Common myeloid progenitor, CD34-positive (primary cell): ENCODE data around the gene ANGPTL8.

Experiments used
- CTCF ChIA-PET: fragments of 350-600 bp; sonication (Branson Sonifier 250); formaldehyde crosslinking; loops from one replicate; lab custom pipeline; 2021; ENCODE audit warnings: antibody characterized with exemption; lab: Charles Lee
- POLR2A ChIA-PET: fragments of 350-600 bp; sonication (Branson Sonifier 250); formaldehyde crosslinking; loops from one replicate; lab custom pipeline; 2021; ENCODE audit warnings: antibody characterized with exemption; lab: Charles Lee
- DNase-seq, 3 donors: peaks; one replicate each; pipeline versions ENCODE4 v3.0.0 to v3.0.0-alpha.2; 2013
- H3K27ac ChIP-seq, 2 experiments: 1 replicate in 1 of 2; 2 replicates in 1 of 2; pipeline ENCODE4 v1.7.0; 2013; ENCODE audit warnings: inconsistent platforms in 2 of 2, low read length in 2 of 2, mild to moderate bottlenecking in 2 of 2, low read depth in 1 of 2, moderate library complexity in 1 of 2; ENCODE audit not compliant: severe bottlenecking in 2 of 2, insufficient read depth in 1 of 2, poor library complexity in 1 of 2
- H3K27me3 ChIP-seq, 5 experiments: replicated peaks in 2 of 5; 1 replicate in 3 of 5; 2 replicates in 2 of 5; pipeline versions ENCODE4 v1.6.1 to v1.7.0; 2013; ENCODE audit warnings: low read length in 4 of 5, mild to moderate bottlenecking in 2 of 5, moderate library complexity in 2 of 5, inconsistent platforms in 1 of 5; ENCODE audit not compliant: insufficient read depth in 5 of 5, control insufficient read depth in 4 of 5
- H3K36me3 ChIP-seq, 4 experiments: 1 replicate in 2 of 4; 2 replicates in 2 of 4; pipeline versions ENCODE4 v1.6.1 to v1.7.0; 2013; ENCODE audit warnings: low read length in 3 of 4, control low read depth in 1 of 4, mild to moderate bottlenecking in 1 of 4; ENCODE audit not compliant: control insufficient read depth in 4 of 4, insufficient read depth in 4 of 4
- H3K4me1 ChIP-seq, 4 experiments: 1 replicate in 3 of 4; 2 replicates in 1 of 4; pipeline versions ENCODE4 v1.6.1 to v1.7.1; 2013; ENCODE audit warnings: low read length in 3 of 4, mild to moderate bottlenecking in 3 of 4, control low read depth in 1 of 4, inconsistent platforms in 1 of 4, moderate library complexity in 1 of 4; ENCODE audit not compliant: control insufficient read depth in 4 of 4, insufficient read depth in 4 of 4; ENCODE audit errors: control extremely low read depth in 1 of 4
- H3K4me3 ChIP-seq, 7 experiments: 1 replicate in 4 of 7; 2 replicates in 3 of 7; pipeline versions ENCODE4 v1.5.1 to v1.7.0; 2013; ENCODE audit warnings: mild to moderate bottlenecking in 7 of 7, low read length in 6 of 7, moderate library complexity in 6 of 7, inconsistent platforms in 2 of 7, low read depth in 2 of 7, control low read depth in 1 of 7; ENCODE audit not compliant: insufficient read depth in 4 of 7, control insufficient read depth in 1 of 7; ENCODE audit errors: extremely low read depth in 1 of 7
- H3K9me3 ChIP-seq, 5 experiments: 1 replicate in 4 of 5; 2 replicates in 1 of 5; pipeline versions ENCODE4 v1.6.1 to v1.7.1; 2013; ENCODE audit warnings: low read length in 4 of 5, mild to moderate bottlenecking in 2 of 5, inconsistent platforms in 1 of 5, low read depth in 1 of 5, moderate library complexity in 1 of 5; ENCODE audit not compliant: control insufficient read depth in 4 of 5, insufficient read depth in 2 of 5; ENCODE audit errors: control extremely low read depth in 1 of 5
- WGBS: methylation state at CpG from one replicate; pipeline ENCODE4 v1.1.5; 2013; ENCODE audit not compliant: insufficient coverage; 5-methylcytosine and 5-hydroxymethylcytosine counted together

The ANGPTL8 gene

GRCh38 chr19:11265177-11265784, 25.9 kb downstream of the ANGPTL8 start:
- peaks cover 0 to 27% (median 20%) of the 10 kb centered on the region in 4 experiments for H3K4me1 ChIP-seq
- no peak for DNase-seq
- CTCF ChIA-PET = interaction anchor here (1.0 to 1.5 kb wide), 4 partner anchors 9 to 18 kb away, joined by 3 to 5 read pairs (median 4); no protein-coding TSS in a partner anchor
- H3K4me3 ChIP-seq = no peak overlapping the region
- no peaks in the 10 kb centered on the region for H3K9me3 ChIP-seq
- peaks cover 0 to 20% (median 17%) of the 10 kb centered on the region in 5 experiments for H3K27me3 ChIP-seq
- H3K36me3 ChIP-seq = no peaks in the 10 kb centered on the region
- WGBS = 97% methylated on average over 6 of the region's 6 CpGs
- POLR2A ChIA-PET = no interaction called here
- no peak overlapping the region for H3K27ac ChIP-seq

GRCh38 chr19:11265785-11266236, 26.4 kb downstream of the ANGPTL8 start:
- WGBS = 98% methylated on average over 7 of the region's 11 CpGs
- Histone ChIP-seq H3K27ac (no peak overlapping the region), H3K9me3 (no peaks in the 10 kb centered on the region), H3K36me3 (no peaks in the 10 kb centered on the region), H3K4me1 (peaks cover 0 to 27% (median 20%) of the 10 kb centered on the region in 4 experiments), H3K27me3 (peaks cover 0 to 20% (median 17%) of the 10 kb centered on the region in 5 experiments), H3K4me3 (no peak overlapping the region)
- ChIA-PET CTCF (interaction anchor here (1.0 to 1.5 kb wide), 3 partner anchors 10 to 16 kb away, joined by 3 to 5 read pairs (median 3); no protein-coding TSS in a partner anchor), POLR2A (no interaction called here)
- no peak for DNase-seq

- H3K9me3 ChIP-seq = no peaks in the 10 kb centered on the region
- ChIA-PET POLR2A (no interaction called here), CTCF (interaction anchor here (0.9 to 1.9 kb wide), 5 partner anchors 11 to 139 kb away, joined by 3 to 8 read pairs (median 4); no protein-coding TSS in a partner anchor)
- no peaks in the 10 kb centered on the region for H3K36me3 ChIP-seq
- WGBS = 95% methylated on average over 9 of the region's 10 CpGs
- H3K4me1 ChIP-seq = peaks cover 0 to 25% (median 17%) of the 10 kb centered on the region in 4 experiments
- no peak overlapping the region for H3K27ac ChIP-seq
- no peak overlapping the region for H3K4me3 ChIP-seq
- DNase-seq = no peak
- peaks cover 0 to 16% (median 6%) of the 10 kb centered on the region in 5 experiments for H3K27me3 ChIP-seq
Measured at GRCh38 chr19:11267316-11268085, 28.1 kb downstream of the ANGPTL8 start.

DNA sequence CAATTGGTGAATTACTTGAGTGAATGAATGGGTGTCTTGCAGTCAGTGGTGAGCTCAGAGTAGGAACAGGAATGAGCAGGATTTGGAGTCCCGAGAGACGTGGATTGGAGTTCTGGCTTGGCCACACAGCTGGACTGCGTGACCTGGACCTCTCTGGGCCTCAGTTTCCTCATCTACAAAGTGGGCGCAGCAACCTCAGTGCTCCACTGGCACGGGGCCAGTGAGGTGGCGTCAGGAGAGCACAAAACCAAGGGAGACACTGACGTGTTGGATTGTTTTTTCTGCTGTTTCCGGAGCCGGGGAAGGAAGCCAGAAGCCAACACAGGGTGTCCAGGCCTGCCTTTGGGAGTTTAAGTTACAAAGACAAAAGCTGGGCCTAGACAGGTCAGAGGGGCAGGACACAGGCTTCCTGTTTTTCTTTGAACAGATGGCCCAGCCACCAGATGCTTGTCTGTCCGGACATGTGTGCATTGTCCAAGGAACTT, 29.4 kb downstream of the ANGPTL8 start:
- DNase-seq = peak; percentile 51 to 93 (median 89)

GRCh38 chr19:11269408-11269807, 30.0 kb downstream of the ANGPTL8 start:
- CTCF ChIA-PET = interaction anchor here (0.8 kb wide), 1 partner anchor 23 kb away, joined by 3 read pairs; no protein-coding TSS in a partner anchor
- WGBS = 33% methylated on average over 1 of the region's 7 CpGs

More for the DNA sequence above, 29.4 kb downstream of the ANGPTL8 start:
- H3K4me3 ChIP-seq = peak overlapping the region in 1 of 7 experiments; percentile 43
- ChIA-PET POLR2A (interaction anchor here (0.8 kb wide), 1 partner anchor 43 kb away, joined by 3 read pairs; no protein-coding TSS in a partner anchor), CTCF (interaction anchor here (0.7 to 1.9 kb wide), 4 partner anchors 14 to 25 kb away, joined by 3 to 8 read pairs (median 4); no protein-coding TSS in a partner anchor)
- no peak overlapping the region for H3K27ac ChIP-seq
- WGBS = 36% methylated on average over 9 of the region's 10 CpGs
- peaks cover 0 to under 1% (median 0%) of the 10 kb centered on the region in 5 experiments for H3K9me3 ChIP-seq
- H3K27me3 ChIP-seq = peaks cover 0 to 12% (median 6%) of the 10 kb centered on the region in 5 experiments
- H3K4me1 ChIP-seq = peaks cover 0 to 20% (median 14%) of the 10 kb centered on the region in 4 experiments
- H3K36me3 ChIP-seq = no peaks in the 10 kb centered on the region

DNA sequence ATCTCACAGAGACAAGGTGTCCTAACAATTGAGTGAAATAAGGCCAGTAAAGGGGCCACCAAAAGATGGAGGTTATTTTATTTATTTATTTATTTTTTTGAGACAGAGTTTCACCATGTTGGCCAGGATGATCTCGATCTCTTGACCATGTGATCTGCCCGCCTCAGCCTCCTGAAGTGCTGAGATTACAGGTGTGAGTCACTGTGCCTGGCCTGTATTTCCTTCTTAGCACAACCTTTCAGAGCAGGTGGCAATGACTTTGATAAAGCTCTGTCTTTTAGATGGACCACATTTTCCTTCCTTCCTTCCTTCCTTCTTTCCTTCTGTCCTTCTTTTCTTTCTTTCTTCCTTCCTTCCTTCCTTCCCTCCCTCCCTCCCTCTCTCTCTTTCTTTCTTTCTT, 33.9 kb downstream of the ANGPTL8 start:
- peaks cover 0 to 13% (median 11%) of the 10 kb centered on the region in 4 experiments for H3K4me1 ChIP-seq
- POLR2A ChIA-PET = no interaction called here
- peaks cover 0 to 4% (median 0%) of the 10 kb centered on the region in 5 experiments for H3K9me3 ChIP-seq
- H3K27me3 ChIP-seq = peaks cover 0 to 30% (median 9%) of the 10 kb centered on the region in 5 experiments
- DNase-seq = peak in 2 of 3 donors; percentile 49 to 62
- CTCF ChIA-PET = interaction anchor here (0.6 to 2.4 kb wide), 4 partner anchors 10 to 30 kb away, joined by 3 to 9 read pairs (median 6); no protein-coding TSS in a partner anchor
- 80% methylated on average over 2 of the region's 2 CpGs for WGBS
- no peaks in the 10 kb centered on the region for H3K36me3 ChIP-seq
- no peak overlapping the region for H3K4me3 ChIP-seq
- no peak overlapping the region for H3K27ac ChIP-seq

More at GRCh38 chr19:11269408-11269807, 30.0 kb downstream of the ANGPTL8 start:
- H3K4me1 ChIP-seq = peaks cover 0 to 20% (median 14%) of the 10 kb centered on the region in 4 experiments
- POLR2A ChIA-PET = interaction anchor here (0.8 kb wide), 1 partner anchor 42 kb away, joined by 3 read pairs; no protein-coding TSS in a partner anchor
- H3K9me3 ChIP-seq = peaks cover 0 to 3% (median 0%) of the 10 kb centered on the region in 5 experiments
- H3K4me3 ChIP-seq = peak overlapping the region in 1 of 7 experiments; percentile 43
- H3K36me3 ChIP-seq = no peaks in the 10 kb centered on the region
- peak in 2 of 3 donors; percentile 43 to 67 for DNase-seq
- peaks cover 0 to 12% (median 6%) of the 10 kb centered on the region in 5 experiments for H3K27me3 ChIP-seq
- H3K27ac ChIP-seq = no peak overlapping the region
